DND-41 (cell line): ENCODE results near the gene LRRC28.

Source experiments
- ATAC-seq: fragments of 200-7000 bp; cut with Tn5 transposase; 3 replicates; pipeline ENCODE4 v1.9.1; 2021; ENCODE audit warnings: low read depth; ENCODE audit not compliant: insufficient read depth
- DNase-seq: peaks from one replicate; pipeline ENCODE4 v3.0.0-alpha.2; 2020
- H2AFZ ChIP-seq: 2 replicates; pipeline ENCODE4 v1.6.0; 2012; ENCODE audit warnings: low read depth, low read length
- H3K27ac ChIP-seq: 2 replicates; pipeline ENCODE4 v1.5.1; 2012; ENCODE audit warnings: low read length, inconsistent platforms
- H3K27me3 ChIP-seq: fragments of 200-600 bp; sonication (generic); 2 replicates; pipeline ENCODE4 v1.6.0; 2012; ENCODE audit warnings: low read length, mild to moderate bottlenecking, inconsistent platforms; ENCODE audit not compliant: insufficient read depth, poor library complexity
- H3K36me3 ChIP-seq: 2 replicates; pipeline ENCODE4 v1.5.1; 2012; ENCODE audit warnings: low read length, inconsistent platforms; ENCODE audit not compliant: insufficient read depth
- H3K4me1 ChIP-seq: 2 replicates; pipeline ENCODE4 v1.5.1; 2012; ENCODE audit warnings: mild to moderate bottlenecking, low read length; ENCODE audit not compliant: insufficient read depth
- H3K4me2 ChIP-seq: 2 replicates; pipeline ENCODE4 v1.6.0; 2012; ENCODE audit warnings: mild to moderate bottlenecking, moderate library complexity, low read length, inconsistent platforms; ENCODE audit not compliant: insufficient read depth
- H3K4me3 ChIP-seq, 2 experiments: fragments of 200-600 bp in 1 of 2; shearing (Covaris generic) in 1 of 2; 2 replicates each; pipeline ENCODE4 v1.5.1; 2012 to 2016; ENCODE audit warnings: inconsistent platforms in 2 of 2, low read length in 2 of 2, mild to moderate bottlenecking in 2 of 2, low read depth in 1 of 2, moderate library complexity in 1 of 2
- H3K79me2 ChIP-seq: 2 replicates; pipeline ENCODE4 v1.6.0; 2012; ENCODE audit warnings: low read length, inconsistent platforms; ENCODE audit not compliant: insufficient read depth
- H3K9ac ChIP-seq: 2 replicates; pipeline ENCODE4 v1.6.0; 2012; ENCODE audit warnings: low read depth, mild to moderate bottlenecking, inconsistent platforms, low read length, moderate library complexity
- H3K9me3 ChIP-seq: 2 replicates; pipeline ENCODE4 v1.5.1; 2012; ENCODE audit warnings: low read length, moderate library complexity, mild to moderate bottlenecking, inconsistent platforms; ENCODE audit not compliant: insufficient read depth, severe bottlenecking
- H4K20me1 ChIP-seq: 2 replicates; pipeline ENCODE4 v1.6.0; 2012; ENCODE audit warnings: low read length; ENCODE audit not compliant: insufficient read depth
- CTCF ChIP-seq: IDR thresholded peaks from 2 replicates; pipeline ENCODE4 v1.5.1; 2012; ENCODE audit warnings: borderline replicate concordance, low read length, moderate library complexity, mild to moderate bottlenecking; ENCODE audit not compliant: poor library complexity, severe bottlenecking; ENCODE audit errors: extremely low read depth
- EZH2 ChIP-seq: IDR thresholded peaks from 3 replicates; pipeline ENCODE4 v1.6.1; 2012; ENCODE audit warnings: borderline replicate concordance, low read depth, mild to moderate bottlenecking, moderate library complexity, low read length, inconsistent platforms; ENCODE audit not compliant: severe bottlenecking

Gene LRRC28

DNA sequence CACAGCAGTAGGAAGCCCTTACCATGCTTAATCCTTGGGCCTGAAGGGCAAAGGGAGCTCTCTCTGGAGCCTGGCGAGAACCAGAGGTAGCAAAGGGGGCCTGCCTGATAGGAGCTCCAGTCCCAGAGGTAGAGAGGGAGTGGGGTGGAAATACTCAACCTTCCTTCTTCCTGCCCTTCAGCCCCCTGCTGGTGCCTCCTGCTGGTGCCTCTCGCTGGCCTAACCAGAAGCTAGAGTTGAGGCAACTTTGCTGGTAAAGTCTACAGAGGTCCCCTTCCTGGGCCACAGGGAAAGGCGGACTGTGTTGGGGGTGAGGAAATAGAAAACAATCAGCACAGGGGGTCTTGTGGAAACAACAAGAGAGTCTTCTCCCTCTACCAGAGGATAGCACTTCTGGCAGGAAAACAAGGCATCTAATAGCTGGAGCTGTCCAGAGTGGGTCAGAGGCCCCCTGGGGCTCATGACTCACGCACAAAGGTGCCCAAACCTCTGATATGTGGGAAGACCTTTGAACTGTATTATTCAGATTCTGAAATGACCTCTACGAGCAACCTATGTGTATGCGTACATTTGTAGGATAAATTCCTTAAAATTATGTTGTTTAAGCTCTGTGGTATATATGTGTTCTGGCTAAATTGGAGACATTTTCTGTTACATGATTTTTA, 133.9 kb downstream of the LRRC28 start:
- H2AFZ ChIP-seq = no peak overlapping the region
- ATAC-seq (no peak), DNase-seq (no peak)
- peaks cover 27% of the 10 kb centered on the region; the same call in 1 of the 2 replicates for H3K36me3 ChIP-seq
- H3K9me3 ChIP-seq = no peaks in the 10 kb centered on the region
- H3K4me2 ChIP-seq = no peak overlapping the region
- H3K4me3 ChIP-seq = no peak overlapping the region
- TF ChIP-seq CTCF = peak; percentile 42
- no peak for TF ChIP-seq EZH2
- peak overlapping the region; percentile 12; the same call in 1 of the 2 replicates for H3K27ac ChIP-seq
- H3K4me1 ChIP-seq = peaks cover 21% of the 10 kb centered on the region
- no peaks in the 10 kb centered on the region for H3K27me3 ChIP-seq
- no peaks in the 10 kb centered on the region for H3K79me2 ChIP-seq
- no peak overlapping the region for H3K9ac ChIP-seq
- H4K20me1 ChIP-seq = no peaks in the 10 kb centered on the region

DNA sequence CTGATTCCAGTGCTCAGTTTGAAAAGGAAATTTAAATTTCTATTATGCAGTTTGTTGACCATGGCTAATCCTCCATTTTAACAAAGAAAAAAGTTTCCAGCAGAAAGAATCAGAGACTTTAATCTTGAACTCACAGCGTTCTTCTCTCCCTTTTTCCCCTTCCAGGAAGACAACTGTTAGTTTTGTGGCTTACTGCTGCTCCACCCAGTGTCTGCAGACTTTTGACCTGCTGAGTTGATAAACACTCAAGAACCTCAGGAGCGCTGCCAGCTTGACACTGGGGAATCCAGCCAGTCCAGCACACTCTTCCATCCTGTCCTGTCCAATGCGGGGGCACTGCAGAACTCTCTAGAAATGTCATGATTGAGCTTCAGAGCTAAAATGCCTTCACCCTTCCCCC, 134.6 kb downstream of the LRRC28 start:
- Histone ChIP-seq H3K4me3 (no peak overlapping the region), H3K27me3 (no peaks in the 10 kb centered on the region), H3K79me2 (no peaks in the 10 kb centered on the region), H3K9ac (no peak overlapping the region), H3K4me1 (peaks cover 21% of the 10 kb centered on the region), H3K4me2 (no peak overlapping the region), H3K9me3 (no peaks in the 10 kb centered on the region), H3K27ac (no peak overlapping the region; the same call in 1 of the 2 replicates), H3K36me3 (peaks cover 27% of the 10 kb centered on the region; the same call in 1 of the 2 replicates), H2AFZ (no peak overlapping the region), H4K20me1 (no peaks in the 10 kb centered on the region)
- no peak for TF ChIP-seq EZH2
- TF ChIP-seq CTCF = no peak
- ATAC-seq = no peak
- no peak for DNase-seq

DNA sequence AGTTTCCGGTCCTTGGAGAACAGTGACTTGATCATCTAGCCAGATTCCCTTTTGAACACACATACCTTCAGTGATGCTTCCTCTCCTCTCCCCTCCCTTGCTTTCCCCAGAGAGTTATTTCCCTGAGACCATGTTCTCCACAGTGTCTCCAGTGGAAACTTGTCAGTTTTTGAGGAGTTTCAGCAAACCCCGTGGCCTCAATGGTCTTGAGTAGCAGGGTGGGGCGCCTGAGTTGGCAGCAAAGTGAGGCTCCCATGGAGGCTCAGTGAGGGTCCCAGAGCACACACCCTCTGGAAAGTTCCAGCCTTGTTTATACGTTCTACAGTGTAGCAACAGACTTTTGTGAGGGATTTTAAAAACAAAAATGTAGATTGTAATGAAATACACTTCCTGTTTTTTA, 135.1 kb downstream of the LRRC28 start:
- no peak overlapping the region for H3K4me2 ChIP-seq
- H3K79me2 ChIP-seq = no peaks in the 10 kb centered on the region
- no peaks in the 10 kb centered on the region for H3K9me3 ChIP-seq
- peaks cover 21% of the 10 kb centered on the region for H3K4me1 ChIP-seq
- H2AFZ ChIP-seq = no peak overlapping the region
- no peak overlapping the region for H3K9ac ChIP-seq
- peak overlapping the region; percentile 34; the same call in 1 of the 2 replicates for H3K27ac ChIP-seq
- no peak overlapping the region for H3K4me3 ChIP-seq
- H3K27me3 ChIP-seq = no peaks in the 10 kb centered on the region
- H3K36me3 ChIP-seq = peaks cover 27% of the 10 kb centered on the region; the same call in 1 of the 2 replicates
- no peak for DNase-seq
- H4K20me1 ChIP-seq = no peaks in the 10 kb centered on the region
- no peak for TF ChIP-seq CTCF
- TF ChIP-seq EZH2 = no peak
- ATAC-seq = no peak
